Stimulated activated naive CD8-positive, alpha-beta T cell treated with anti-CD3 and anti-CD28 coated beads, Interleukin-15, Interleukin-2, amounts not matched to agents 100 U/mL and 50 U/mL, for 24 hours (primary cell): ENCODE data around the gene SLC16A12.
"Not testable (repeated sequence)": the region's sequence is repeated elsewhere in the genome, so short reads cannot be mapped to it uniquely, and the experiment has no call there.

Experiments
- ATAC-seq: fragments of 150-1000 bp; cut with Tn5 transposase; one replicate; pipeline ENCODE4 v1.10.0; 2021
- DNase-seq: peaks from one replicate; pipeline ENCODE4 v3.0.0; 2021

The SLC16A12 gene

GRCh38 chr10:89419548-89419947 lies 115.8 kb downstream of the SLC16A12 start:
- no peak for DNase-seq
- no peak for ATAC-seq

DNA sequence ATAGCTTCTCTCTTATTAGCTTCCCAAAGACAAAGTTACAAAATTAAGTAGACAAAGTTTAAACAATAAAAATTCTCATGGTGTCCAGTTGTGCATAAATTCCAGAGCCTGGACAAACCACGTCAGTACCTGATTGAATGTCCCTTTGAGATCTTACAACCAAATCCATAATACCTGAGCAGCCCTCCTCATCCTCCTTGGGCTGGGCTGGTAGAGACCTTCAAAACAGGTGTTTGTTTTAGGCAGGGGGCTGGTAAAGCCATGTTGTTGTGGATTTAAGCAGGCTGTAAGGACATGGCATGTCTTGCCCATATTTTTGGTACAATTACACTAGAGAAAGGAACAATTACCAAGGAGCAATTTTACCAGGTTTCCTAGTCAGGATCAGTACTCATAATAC lies 118.9 kb downstream of the SLC16A12 start:
- DNase-seq (no peak), ATAC-seq (no peak)

GRCh38 chr10:89414879-89415821 lies 120.2 kb downstream of the SLC16A12 start:
- peak; percentile 55 for ATAC-seq
- DNase-seq: peak; percentile 48

- peak; percentile 83 for ATAC-seq
- peak; percentile 71 for DNase-seq
These were observed 121.1 kb downstream of the SLC16A12 start, which contains the start of gene IFIT5 for GRCh38 chr10:89414146-89414878. Gene IFIT5, plus strand, starts transcription at chr10:89414568. Its CDS starts 231 bp downstream, at chr10:89414799.

DNA sequence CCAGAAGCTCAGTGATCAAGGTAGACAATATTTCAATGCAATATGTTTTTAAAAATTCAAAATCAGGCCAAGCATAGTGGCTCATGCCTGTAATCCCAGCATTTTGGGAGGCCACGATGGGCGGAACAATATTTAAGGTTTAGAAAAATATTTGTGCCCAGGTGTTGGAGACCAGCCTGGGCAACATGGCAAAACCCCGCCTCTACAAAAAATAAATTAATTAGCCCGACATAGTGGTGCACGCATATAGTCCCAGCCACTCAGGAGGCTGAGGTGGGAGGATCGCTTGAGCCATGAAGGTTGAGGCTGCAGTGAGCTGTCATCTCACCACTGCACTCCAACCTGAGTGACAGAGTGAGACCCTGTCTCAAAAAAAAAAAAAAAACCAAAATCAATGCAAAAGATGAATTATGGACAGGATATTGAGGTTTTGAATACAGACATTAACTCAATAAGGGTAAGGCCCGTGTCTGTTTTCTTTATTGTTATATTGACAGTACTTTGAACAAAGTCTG lies 121.9 kb downstream of the SLC16A12 start:
- no peak for ATAC-seq
- no peak for DNase-seq

GRCh38 chr10:89412276-89412675 lies 123.1 kb downstream of the SLC16A12 start:
- peak; percentile 39 for DNase-seq

DNA sequence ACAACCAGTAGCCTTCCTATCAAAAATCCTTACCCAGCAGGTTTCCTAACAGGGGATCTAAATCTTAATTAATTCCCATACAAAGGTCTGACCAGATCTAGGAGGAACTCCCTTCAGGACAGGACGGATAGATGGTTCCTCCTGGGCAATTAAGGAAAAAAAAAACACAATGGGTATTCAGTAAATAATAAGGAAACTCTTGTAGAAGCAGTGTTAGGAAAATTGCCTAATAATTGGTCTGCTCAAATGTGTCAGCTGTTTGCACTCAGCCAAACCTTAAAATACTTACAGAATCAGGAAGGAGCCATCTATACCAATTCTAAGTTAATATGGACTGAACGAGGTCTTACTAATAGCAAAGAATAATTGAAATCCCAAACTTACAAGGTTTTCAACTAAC lies 124.3 kb downstream of the SLC16A12 start:
- ATAC-seq, DNase-seq: not testable (repeated sequence)

More at GRCh38 chr10:89412276-89412675, 123.1 kb downstream of the SLC16A12 start:
- ATAC-seq: not testable (repeated sequence)

DNA sequence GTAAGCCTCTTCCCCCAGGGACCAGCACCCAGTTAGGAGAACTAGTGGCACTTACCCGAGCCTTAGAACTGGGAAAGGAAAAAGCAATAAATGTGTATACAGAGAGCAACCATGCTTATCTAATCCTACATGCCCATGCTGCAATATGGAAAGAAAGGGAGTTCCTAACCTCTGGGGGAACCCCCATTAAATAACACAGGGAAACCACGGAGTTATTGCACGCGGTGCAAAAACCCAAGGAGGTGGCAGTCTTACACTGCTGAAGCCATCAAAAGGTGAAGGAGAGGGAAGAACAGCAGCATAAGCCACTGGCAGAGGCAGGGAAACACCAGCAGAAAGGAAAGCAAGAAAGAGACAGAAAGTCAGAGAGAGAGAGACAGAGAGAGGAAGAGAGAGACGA lies 124.8 kb downstream of the SLC16A12 start:
- not testable (repeated sequence) for DNase-seq, ATAC-seq

DNA sequence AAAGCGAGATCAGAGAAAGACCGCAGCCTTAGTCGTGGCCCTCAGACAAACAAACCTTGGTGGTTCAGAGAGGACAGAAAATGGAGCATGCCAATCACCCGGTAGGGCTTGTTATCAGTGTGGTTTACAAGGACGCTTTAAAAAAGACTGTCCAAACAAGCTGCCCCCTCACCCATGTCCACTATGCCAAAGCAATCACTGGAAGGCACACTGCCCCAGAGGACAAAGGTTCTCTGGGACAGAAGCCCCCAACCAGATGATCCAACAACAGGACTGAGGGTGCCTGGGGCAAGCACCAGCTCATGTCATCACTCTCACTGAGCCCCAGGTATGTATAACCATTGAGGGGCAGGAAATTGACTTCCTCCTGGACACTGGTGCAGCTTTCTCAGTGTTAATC lies 126.1 kb downstream of the SLC16A12 start:
- ATAC-seq: not testable (repeated sequence)

DNA sequence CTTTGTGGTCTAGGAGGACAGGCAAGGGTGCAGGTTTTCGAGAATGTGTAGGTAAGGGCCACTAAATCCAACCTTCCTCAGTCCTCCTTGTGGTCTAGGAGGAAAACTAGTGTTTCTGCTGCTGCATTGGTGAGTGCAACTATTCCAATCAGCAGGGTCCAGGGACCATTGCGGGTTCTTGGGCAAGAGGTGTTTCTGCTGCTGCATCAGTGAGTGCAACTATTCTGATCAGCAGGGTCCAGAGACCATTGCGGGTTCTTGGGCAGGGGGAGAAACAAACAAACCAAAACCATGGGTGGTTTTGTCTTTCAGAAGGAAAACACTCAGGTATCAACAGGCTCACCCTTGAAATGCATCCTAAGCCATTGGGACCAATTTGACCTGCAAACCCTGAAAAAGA lies 127.6 kb downstream of the SLC16A12 start:
- not testable (repeated sequence) for ATAC-seq, DNase-seq

More for the DNA sequence above, 126.1 kb downstream of the SLC16A12 start:
- DNase-seq: not testable (repeated sequence)

- not testable (repeated sequence) for ATAC-seq, DNase-seq
These were observed 129.2 kb downstream of the SLC16A12 start for GRCh38 chr10:89406178-89406577.

DNA sequence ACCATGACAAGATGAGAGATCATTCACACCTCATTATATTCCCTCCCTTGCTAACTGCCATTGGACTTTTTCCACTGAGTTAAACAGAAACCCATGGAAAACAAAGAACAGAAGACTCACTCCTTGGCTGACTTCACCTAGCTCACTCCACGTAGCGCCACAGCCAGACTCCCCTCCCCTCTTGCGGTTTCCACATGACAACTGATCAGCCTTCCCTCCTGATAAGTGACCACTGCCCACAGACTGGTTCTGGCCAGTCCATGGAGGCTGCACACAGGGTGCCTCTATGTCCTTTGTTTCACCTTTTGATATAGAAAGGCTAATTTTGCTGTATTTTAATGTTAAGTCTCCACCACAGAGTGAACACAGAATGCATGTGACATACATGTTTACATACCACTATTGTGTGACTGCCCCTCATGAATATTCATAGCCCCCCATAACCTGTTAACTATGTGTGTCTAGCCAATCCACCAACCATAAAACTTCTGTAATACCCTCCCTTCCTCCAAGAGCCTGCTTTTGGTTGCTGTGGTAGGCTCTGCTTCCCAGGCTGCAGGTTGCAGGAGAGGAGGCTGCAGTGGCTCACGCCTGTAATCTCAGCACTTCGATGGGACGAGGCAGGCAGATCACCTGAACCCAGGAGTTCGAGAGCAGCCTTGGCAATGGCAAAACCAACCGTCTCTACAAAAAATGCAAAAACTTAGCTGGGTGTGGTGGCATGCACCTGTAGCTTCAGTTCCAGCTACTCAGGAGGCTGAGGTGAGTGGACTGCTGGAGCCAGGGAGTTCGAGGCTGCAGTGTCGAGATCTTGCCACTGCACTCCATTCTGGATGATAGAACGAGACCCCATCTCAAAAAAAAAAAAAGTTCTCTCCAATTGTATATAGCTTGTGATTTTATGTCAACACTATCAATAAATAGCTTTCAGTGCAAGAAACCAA lies 131.0 kb downstream of the SLC16A12 start:
- ATAC-seq: no peak
- no peak for DNase-seq

- no peak for DNase-seq
These were observed 132.4 kb downstream of the SLC16A12 start for GRCh38 chr10:89403043-89403442.

DNA sequence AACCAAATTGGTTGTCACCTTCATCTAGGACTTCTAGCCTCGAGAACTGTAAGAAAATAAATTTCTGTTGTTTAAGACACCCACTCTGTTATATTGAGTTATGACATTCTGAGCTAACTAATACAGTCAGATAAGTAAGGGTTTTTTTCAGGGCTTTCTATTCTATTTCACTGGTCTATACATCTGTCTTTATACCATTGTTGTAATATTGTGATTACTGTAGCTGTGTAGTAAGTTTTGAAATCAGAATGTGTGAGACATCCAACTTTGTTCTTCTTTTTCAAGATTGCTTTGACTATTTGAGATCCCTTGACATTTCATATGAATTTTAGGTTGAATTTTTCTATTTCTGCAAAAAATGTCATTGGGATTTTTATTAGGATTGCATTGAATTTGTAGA lies 135.4 kb downstream of the SLC16A12 start:
- ATAC-seq: no peak
- DNase-seq: no peak

More at GRCh38 chr10:89403043-89403442, 132.4 kb downstream of the SLC16A12 start:
- peak; percentile 36 for ATAC-seq

DNA sequence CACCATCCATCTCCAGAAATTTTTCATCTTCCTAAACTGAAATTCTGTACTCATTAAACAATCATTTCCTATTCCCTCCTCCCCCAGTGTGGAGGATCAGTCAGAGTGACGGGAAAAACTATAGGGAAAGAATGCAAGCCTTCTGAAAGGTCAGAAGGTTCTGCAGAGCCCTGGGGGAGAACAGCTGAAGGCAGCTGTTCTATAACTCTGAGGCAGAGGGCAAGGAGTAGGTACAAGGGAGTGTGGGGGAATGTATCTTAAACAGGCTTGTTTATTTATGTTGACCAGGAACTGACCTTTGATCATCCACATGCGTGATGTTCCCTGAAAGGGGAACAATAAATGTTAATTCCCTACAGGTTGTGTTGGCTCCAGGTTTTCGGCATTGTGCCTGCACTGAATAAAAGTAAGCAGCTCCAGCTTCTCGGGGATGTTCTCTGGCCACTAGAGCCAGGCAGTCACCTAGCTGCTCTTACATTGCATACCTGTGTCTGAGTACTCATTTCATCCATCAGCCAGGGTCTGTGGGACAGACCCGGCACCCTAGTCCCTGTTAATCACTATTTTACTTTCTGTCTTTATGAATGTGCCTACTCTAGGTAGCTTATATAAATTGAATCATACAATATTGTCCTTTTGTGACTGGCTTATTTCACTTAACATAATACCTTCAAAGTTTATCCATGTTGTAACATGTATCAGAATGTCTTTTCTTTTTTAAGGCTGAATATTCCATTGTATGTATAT lies 137.2 kb downstream of the SLC16A12 start:
- DNase-seq (no peak), ATAC-seq (no peak)

GRCh38 chr10:89395141-89395540 lies 140.3 kb downstream of the SLC16A12 start:
- DNase-seq (no peak), ATAC-seq (no peak)

- ATAC-seq: no peak
- DNase-seq: no peak
These were observed 141.5 kb downstream of the SLC16A12 start for GRCh38 chr10:89393898-89394297.

DNA sequence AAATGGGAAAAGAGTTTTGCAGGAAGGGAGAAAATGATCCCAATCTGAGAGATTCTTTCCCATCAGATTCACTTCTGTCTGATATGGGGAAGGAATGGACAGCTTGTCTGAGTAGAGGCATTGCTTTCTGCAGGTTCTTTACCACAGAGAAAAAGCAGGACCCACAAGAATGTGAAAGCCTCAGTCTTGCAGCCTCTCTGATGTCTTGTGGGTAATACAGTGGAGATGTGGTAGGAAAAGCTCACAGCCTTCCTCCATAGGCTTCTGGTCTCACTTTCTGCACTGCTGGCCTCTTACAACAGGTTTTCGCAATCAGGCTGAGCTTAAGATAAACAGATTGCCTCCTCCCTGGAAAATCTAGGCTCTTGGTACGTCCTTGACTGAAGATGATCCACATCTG lies 142.4 kb downstream of the SLC16A12 start:
- DNase-seq: no peak
- ATAC-seq: peak; percentile 65

DNA sequence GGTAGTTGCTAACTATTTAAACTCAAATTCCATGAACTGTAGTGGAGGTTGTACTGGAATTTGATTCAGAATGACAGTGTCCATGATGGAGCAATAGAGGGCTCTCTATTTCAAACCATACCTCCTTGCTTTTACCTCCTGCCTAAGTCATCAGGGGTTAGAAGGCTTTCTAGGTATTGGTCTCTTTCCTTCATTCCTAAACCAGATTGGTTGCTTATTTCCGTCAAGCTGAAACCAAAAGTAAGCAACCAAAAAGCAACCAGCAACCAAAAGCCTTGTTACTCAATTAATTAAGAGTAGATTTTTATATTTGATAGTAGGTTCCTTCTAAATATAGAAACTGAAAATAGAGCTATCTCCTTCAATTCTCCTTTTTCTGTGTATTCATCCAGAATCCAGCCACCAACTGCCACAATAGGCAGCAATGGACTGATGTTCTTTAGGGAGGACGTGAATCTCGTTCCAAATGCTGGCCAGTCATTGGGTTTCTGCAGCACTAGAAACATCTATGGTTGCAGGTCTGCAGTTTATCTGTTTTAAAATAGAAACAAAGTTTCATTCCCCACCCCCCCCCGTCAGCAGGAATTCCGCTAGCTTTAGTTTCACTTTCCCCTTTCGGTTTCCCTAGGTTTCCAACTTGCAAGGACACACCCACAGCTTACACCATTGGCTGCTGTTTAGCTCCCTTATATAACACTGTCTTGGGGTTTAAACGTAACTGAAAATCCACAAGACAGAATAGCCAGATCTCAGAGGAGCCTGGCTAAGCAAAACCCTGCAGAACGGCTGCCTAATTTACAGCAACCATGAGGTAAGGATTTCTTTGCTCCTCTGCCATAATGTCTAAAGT lies 143.3 kb downstream of the SLC16A12 start, which contains the start of gene IFIT1:
Gene IFIT1 (plus strand): TSS at position 717 of the 850 bp plus-strand sequence. CDS start 90 bp downstream, at position 807.
- DNase-seq: peak; percentile 29
- peak; percentile 87 for ATAC-seq
